NCI-H2227 (cell line): ENCODE results near the gene GPI.
"Not testable (repeated sequence)": the region's sequence is repeated elsewhere in the genome, so short reads cannot be mapped to it uniquely, and the experiment has no call there.

Experiments
- DNase-seq: peaks from one replicate; lab custom pipeline; 2025; ENCODE audit not compliant: unreplicated experiment; lab: John Stamatoyannopoulos, UW

Gene GPI

GRCh38 chr19:34366738-34367623 lies 2.0 kb downstream of the GPI start:
- no peak for DNase-seq

- DNase-seq = no peak
Observed at GRCh38 chr19:34367624-34367957, 2.6 kb downstream of the GPI start.

GRCh38 chr19:34368338-34368737 lies 3.3 kb downstream of the GPI start:
- DNase-seq = no peak

- not testable (repeated sequence) for DNase-seq
Observed at GRCh38 chr19:34369166-34369565, 4.2 kb downstream of the GPI start.

- DNase-seq = no peak
Observed at GRCh38 chr19:34370117-34370516, 5.1 kb downstream of the GPI start.

GRCh38 chr19:34370983-34371382 lies 6.0 kb downstream of the GPI start:
- DNase-seq = no peak

- no peak for DNase-seq
Observed at GRCh38 chr19:34373601-34374288, 8.7 kb downstream of the GPI start.

GRCh38 chr19:34375598-34375997 lies 10.6 kb downstream of the GPI start:
- no peak for DNase-seq

- DNase-seq = no peak
Observed at GRCh38 chr19:34380639-34381241, 15.7 kb downstream of the GPI start.

- no peak for DNase-seq
Observed at GRCh38 chr19:34381399-34382251, 16.6 kb downstream of the GPI start.

GRCh38 chr19:34382471-34382870 lies 17.5 kb downstream of the GPI start:
- DNase-seq = no peak

GRCh38 chr19:34383599-34383998 lies 18.6 kb downstream of the GPI start:
- no peak for DNase-seq

- no peak for DNase-seq
Observed at GRCh38 chr19:34386645-34387445, 21.8 kb downstream of the GPI start.

GRCh38 chr19:34387446-34387810 lies 22.4 kb downstream of the GPI start:
- no peak for DNase-seq

GRCh38 chr19:34388745-34389144 lies 23.7 kb downstream of the GPI start:
- DNase-seq = not testable (repeated sequence)

GRCh38 chr19:34391813-34392212 lies 26.8 kb downstream of the GPI start:
- no peak for DNase-seq

- DNase-seq = no peak
Observed at GRCh38 chr19:34393031-34393430, 28.0 kb downstream of the GPI start.

GRCh38 chr19:34393629-34394028 lies 28.6 kb downstream of the GPI start:
- no peak for DNase-seq

- DNase-seq = no peak
Observed at GRCh38 chr19:34397853-34398252, 32.9 kb downstream of the GPI start.

GRCh38 chr19:34399886-34400285 lies 34.9 kb downstream of the GPI start:
- no peak for DNase-seq
